AG08395 (cell line): ENCODE data around the gene FHL3.
A peak's percentile ranks its signal among the peaks of the same experiment; 100 is the strongest.

Experiments used
- DNase-seq: peaks from one replicate; pipeline ENCODE4 v3.0.0; 2012; ENCODE audit warnings: mixed read lengths, low spot score

FHL3 gene, protein sequence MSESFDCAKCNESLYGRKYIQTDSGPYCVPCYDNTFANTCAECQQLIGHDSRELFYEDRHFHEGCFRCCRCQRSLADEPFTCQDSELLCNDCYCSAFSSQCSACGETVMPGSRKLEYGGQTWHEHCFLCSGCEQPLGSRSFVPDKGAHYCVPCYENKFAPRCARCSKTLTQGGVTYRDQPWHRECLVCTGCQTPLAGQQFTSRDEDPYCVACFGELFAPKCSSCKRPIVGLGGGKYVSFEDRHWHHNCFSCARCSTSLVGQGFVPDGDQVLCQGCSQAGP

GRCh38 chr1:38005195-38006007 lies at the start of gene FHL3:
FHL3 (minus strand) TSS chr1:38005514; CDS start chr1:37999412, 6,102 bp downstream.
- DNase-seq: peak; percentile 49

- DNase-seq: no peak
Observed at GRCh38 chr1:38053416-38054091, 48.2 kb upstream of the FHL3 start.

DNA sequence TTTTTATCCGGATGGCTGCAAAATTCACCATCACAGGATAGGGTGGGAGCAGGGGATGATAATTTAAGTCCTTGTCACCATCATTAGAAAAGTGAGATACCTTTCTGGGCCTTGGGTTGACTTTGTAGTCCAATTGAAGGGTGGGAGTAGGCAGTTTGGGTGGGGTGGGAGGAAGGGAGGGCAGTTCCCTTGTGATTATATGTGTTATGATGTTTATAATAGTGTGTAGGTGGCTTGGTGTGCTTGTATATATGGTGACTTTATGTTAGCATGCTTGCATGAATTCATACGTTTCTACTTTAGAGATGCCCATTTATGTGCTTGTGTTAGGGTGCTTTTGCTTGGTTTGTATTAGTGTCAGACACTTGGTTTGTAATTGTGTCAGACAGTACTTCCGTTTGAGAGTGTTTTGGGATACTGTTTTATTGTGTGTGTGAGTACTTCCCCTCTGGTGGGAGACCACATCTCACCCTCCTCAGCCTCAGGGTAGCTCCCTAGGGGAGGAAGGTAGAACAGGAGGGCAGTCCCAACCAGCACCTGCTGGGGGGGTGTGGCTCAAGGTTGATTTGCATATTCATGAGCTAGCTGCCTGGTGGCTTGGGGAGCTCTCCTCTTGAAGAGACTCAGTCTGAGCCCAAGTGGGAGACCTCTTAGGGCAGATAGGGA lies 47.6 kb upstream of the FHL3 start:
- no peak for DNase-seq

GRCh38 chr1:38051079-38051543 lies 45.8 kb upstream of the FHL3 start:
- no peak for DNase-seq

- DNase-seq: no peak
Observed at GRCh38 chr1:38050397-38051078, 45.2 kb upstream of the FHL3 start.

- DNase-seq: peak; percentile 44
Observed at GRCh38 chr1:38047603-38048141, 42.4 kb upstream of the FHL3 start.

- peak; percentile 89 for DNase-seq
Observed at GRCh38 chr1:38046884-38047602, 41.7 kb upstream of the FHL3 start.

- no peak for DNase-seq
Observed at GRCh38 chr1:38046333-38046883, 41.1 kb upstream of the FHL3 start, which contains the start of gene POU3F1. POU3F1 (minus strand) TSS chr1:38046793; CDS start chr1:38046743, 50 bp downstream.

GRCh38 chr1:38045401-38046332 lies 40.4 kb upstream of the FHL3 start:
- DNase-seq: no peak

GRCh38 chr1:38044221-38045215 lies 39.2 kb upstream of the FHL3 start:
- no peak for DNase-seq

- DNase-seq: no peak
Observed at GRCh38 chr1:38043036-38043747, 37.9 kb upstream of the FHL3 start.

DNA sequence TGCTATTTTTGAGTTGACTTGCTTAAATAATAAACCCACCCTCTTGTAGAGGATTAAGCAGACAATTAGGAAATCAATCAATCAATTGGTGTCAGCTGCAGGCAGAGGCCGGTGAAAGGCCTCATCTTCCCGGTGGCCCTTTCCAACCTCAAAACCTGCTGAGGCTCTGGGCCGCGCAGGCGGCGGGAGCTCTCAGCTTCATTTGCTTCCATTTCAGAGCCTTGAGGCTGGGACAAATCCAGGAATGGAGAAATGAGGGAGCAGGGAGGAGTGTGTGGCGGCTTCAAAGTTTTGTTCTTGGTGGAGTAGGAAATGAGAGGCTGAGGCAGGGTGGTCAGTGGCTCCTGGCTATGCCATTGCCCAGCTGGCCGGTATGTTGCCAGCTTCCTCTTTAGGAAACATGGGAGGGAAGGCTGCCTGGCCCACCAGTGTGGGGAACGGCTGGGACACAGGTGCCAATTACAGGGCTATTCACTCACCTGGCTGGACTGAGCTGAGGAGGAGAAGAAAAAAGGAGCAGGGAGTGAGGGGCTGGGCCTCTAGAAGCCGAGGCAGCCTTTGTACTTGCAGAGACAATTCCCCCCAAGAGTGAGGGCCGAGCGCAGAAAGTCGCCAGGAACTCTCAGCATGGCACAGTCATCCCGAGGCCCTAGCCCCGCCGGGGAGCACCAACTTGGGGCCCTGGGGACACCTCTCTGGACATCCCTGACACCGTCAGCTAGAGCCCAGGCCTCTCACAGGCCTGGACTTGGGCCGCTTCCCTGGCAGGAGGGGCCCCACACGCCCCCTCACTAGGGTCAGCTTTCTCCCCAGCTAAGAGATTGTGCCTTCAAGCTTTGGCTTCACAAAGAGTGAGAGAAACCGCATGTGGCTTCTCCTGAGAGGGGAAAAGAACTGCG lies 36.9 kb upstream of the FHL3 start:
- no peak for DNase-seq

DNA sequence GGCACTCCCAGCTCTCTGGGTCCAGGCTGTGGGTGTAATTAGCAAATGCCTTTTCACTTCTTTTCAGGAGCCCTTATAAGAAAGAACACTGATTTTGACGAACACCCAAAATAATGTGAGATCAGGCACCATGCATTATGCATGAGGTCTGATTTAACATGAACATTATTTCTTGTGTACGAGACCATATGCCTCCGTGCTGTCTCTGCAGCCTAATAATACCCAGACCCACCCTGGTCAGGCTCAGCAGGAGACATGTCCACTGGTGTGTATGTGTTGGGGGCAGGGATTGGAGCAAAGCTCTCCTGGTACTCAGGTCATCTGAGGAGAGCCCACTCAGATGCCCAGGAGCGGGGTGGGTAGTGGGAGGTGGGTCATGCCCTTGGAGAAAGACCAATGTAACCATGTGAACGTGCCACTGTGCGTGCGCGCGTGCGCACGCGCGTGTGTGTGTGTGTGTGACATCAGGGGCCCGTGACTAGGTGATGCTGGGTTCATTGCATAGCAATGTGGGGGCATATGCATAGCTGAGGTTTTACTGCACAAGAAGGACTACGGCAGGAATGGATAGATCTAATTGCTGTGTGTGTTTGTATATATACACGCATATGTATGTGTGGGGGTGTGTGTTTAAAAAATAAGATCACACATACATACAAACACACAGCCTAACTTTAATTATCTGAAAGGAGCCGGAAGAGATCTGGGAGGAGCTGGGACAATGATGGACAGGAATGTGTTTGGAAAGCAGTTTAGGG lies 34.2 kb upstream of the FHL3 start:
- DNase-seq: no peak

GRCh38 chr1:38038861-38039260 lies 33.5 kb upstream of the FHL3 start:
- peak; percentile 71 for DNase-seq

DNA sequence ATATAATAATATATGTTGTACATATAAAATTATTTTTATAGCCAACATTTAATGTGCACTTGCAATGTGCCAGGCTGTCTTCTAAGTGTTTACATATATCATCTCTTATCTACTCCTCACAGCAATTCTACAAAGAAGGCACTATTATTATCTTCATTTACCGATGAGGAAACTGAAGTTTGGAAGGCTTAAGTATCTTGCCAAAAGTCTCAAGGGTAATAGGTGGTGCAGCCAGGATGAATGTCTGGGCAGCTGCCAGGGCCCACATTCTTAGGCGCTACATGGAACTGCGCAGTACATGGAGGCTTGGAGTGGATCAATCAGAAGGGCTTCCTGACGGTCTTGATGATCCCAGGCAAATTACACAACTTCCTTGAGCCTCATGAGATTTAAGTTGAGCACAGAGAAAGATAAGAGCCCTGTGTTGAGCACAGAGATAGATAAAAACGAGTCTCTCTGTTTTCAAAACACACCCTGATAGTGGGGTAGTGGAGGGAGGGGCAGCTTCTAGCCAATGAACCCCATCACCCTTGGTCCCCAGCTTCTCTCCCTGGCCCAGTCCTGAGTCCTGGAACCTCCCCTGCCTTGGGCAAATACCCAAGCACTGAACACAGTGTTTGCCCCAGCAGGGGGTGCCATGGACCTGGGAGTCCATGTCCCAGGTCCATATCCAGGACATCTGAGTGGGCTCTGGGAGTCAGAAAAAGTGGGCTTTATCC lies 32.1 kb upstream of the FHL3 start:
- no peak for DNase-seq
